Fibroblast of the aortic adventitia (primary cell): ENCODE measurements around the gene SH3TC2. TPM values are rescaled to one million over a fixed set of nuclear protein-coding genes. Genes with fewer than 3 reads are reported as not detected.

Experiments used
- DNase-seq: peaks from one replicate; pipeline ENCODE4 v3.0.0-alpha.2; 2010; ENCODE audit warnings: low read depth
- H3K4me3 ChIP-seq: 2 replicates; pipeline ENCODE4 v1.5.1; 2011; ENCODE audit warnings: low read depth, mild to moderate bottlenecking, control low read depth, low read length, moderate library complexity
- CTCF ChIP-seq: IDR thresholded peaks from 2 replicates; pipeline ENCODE4 v1.5.1; 2011; ENCODE audit warnings: mild to moderate bottlenecking, low read length, control low read depth, inconsistent platforms; ENCODE audit not compliant: insufficient read depth
- total RNA-seq: library from RNA; depleted of rRNA; stranded (reverse); fragments of >200 nt; gene quantifications from 2 replicates; pipeline ENCODE4 v1.2.3, GENCODE V29; 2012; ENCODE audit warnings: low replicate concordance

The SH3TC2 gene
- total RNA-seq, 1 donor, result 4.1 TPM

GRCh38 chr5:148995791-148996190, 67.1 kb downstream of the SH3TC2 start:
- H3K4me3 ChIP-seq, result no peak overlapping the region
- DNase-seq, result no peak
- no peak for TF ChIP-seq CTCF

- no peak for DNase-seq
- no peak overlapping the region for H3K4me3 ChIP-seq
- no peak for TF ChIP-seq CTCF
Measured at GRCh38 chr5:148993283-148993936, 69.5 kb downstream of the SH3TC2 start.

GRCh38 chr5:148992265-148992664, 70.6 kb downstream of the SH3TC2 start:
- no peak overlapping the region for H3K4me3 ChIP-seq
- no peak for DNase-seq
- no peak for TF ChIP-seq CTCF

GRCh38 chr5:148991566-148991965, 71.3 kb downstream of the SH3TC2 start:
- no peak for TF ChIP-seq CTCF
- H3K4me3 ChIP-seq, result no peak overlapping the region
- no peak for DNase-seq

GRCh38 chr5:148990817-148991216, 72.0 kb downstream of the SH3TC2 start:
- DNase-seq, result no peak
- no peak for TF ChIP-seq CTCF
- H3K4me3 ChIP-seq, result no peak overlapping the region

- no peak for TF ChIP-seq CTCF
- no peak overlapping the region for H3K4me3 ChIP-seq
- DNase-seq, result no peak
Measured at GRCh38 chr5:148989567-148989966, 73.3 kb downstream of the SH3TC2 start.

- TF ChIP-seq CTCF, result no peak
- DNase-seq, result peak; percentile 71
Measured at GRCh38 chr5:148988328-148988727, 74.5 kb downstream of the SH3TC2 start.

More at GRCh38 chr5:148988328-148988727, 74.5 kb downstream of the SH3TC2 start:
- H3K4me3 ChIP-seq, result no peak overlapping the region
